NCI-H1694 treated with DMSO at 0.1 percent for 48 hours (cell line): ENCODE measurements around the gene RPLP2.

Experiments used
- DNase-seq: peaks from one replicate; lab custom pipeline; 2025; lab: John Stamatoyannopoulos, UW

Gene RPLP2

GRCh38 chr11:824292-824880 is 14.6 kb downstream of the RPLP2 start:
- no peak for DNase-seq

DNA sequence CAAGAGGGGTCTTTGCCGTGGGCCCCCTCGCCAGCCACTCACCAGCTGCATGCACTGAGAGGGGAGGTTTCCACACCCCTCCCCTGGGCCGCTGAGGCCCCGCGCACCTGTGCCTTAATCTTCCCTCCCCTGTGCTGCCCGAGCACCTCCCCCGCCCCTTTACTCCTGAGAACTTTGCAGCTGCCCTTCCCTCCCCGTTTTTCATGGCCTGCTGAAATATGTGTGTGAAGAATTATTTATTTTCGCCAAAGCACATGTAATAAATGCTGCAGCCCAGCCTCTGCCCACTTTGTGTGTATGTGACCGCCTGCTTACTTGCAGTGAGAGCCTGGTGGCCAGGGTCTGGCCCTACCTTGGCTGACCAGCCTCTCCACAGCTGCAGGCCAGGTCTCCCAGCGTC is 15.2 kb downstream of the RPLP2 start:
- DNase-seq, result no peak

DNA sequence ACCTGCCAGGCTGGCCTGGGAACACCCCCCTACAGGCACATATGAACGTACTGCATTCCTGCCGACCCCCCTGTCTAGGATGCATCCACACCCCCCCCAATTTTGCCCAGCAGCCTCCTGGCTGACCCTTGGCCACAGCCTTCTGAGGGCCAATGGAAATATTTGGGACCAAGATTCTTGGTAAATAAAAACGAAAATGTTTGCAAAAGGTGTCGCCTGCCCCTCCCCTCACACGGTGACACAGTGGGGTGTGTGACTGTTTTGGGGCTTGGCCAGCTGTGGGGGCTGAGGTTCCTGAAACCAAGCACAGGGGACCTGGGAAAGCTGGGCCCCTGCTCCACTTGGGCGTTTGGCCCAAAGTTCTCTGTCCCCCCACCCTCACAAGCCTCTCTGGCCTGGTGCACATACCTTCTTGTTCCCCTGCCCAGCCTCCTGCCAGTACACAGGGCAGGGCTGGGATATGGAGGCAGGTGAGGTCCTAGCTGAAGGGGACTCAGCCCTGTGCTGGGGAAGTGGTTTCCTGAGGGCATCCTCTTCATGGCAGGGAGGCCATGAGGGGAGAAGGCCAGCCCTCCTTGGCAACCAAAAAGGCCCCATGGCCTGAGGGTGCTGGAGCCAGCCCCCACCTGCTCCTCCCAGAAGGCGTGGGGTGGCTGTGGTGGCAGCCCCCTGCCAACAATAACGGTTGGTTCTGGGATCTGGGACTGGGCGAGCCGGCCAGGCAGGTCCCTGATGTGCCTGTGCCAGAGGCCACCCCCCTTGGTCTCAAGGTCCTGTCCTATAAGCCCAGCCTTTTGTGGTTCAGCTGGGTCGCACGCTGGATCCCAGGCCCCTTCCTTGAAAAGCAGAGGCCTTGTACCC is 15.8 kb downstream of the RPLP2 start:
- DNase-seq, result no peak

DNA sequence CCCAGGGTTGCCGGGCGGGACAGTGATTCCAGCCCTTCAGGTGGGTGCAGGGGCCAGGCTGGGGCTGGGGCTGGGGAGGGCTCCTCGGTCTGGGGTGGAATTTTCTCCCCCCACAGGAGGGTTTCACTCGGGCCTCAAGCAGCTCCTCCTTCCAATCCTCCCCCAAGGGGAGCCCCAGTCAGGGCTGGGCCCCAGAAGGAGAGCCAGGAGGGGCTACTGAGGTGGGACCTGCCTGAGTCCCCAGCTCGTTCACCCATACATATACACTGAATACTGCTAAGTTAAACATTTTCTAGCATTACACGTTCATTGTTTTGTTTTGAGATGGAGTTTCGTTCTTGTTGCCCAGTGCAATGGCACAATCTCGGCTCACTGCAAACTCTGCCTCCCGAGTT is 16.5 kb downstream of the RPLP2 start:
- no peak for DNase-seq

DNA sequence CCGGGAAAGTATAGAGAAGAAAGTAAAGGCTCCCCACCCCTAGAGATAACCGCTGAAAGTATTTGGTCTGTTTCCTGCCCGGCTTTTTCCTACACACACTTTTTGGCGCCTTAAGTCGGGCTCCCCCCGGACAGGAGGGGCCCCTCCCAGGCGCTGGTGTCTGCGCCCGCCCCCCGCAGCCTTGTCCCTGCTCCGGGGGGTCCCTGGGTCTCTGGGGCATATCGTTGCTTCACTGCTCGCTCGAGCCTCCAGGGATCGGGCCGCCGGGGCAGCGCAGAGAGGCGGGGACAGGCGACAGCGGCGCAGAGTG is 17.0 kb downstream of the RPLP2 start:
- no peak for DNase-seq

GRCh38 chr11:827146-827896 is 17.6 kb downstream of the RPLP2 start:
- no peak for DNase-seq

DNA sequence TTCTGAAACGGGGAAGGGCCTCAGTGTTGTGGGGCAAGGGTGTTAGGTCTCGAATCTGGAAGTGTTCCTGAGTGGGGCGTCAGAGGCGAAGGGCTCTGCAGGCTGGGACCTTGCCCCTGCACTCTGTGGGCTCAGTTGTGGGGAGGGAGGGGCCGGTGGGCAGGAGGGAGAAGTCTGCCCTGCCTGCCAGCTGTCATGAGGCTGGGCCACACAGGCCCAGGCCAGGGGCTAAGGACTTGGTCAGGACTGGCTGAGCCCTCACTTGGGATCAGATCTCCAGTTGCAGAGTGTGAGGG is 18.1 kb downstream of the RPLP2 start, which contains the start of gene CRACR2B:
Gene CRACR2B (plus strand): TSS at position 23 of the 296 bp plus-strand sequence. CDS start 689 bp downstream, outside the sequence.
- DNase-seq, result no peak

- no peak for DNase-seq
Measured at GRCh38 chr11:828506-829175, 18.9 kb downstream of the RPLP2 start.

DNA sequence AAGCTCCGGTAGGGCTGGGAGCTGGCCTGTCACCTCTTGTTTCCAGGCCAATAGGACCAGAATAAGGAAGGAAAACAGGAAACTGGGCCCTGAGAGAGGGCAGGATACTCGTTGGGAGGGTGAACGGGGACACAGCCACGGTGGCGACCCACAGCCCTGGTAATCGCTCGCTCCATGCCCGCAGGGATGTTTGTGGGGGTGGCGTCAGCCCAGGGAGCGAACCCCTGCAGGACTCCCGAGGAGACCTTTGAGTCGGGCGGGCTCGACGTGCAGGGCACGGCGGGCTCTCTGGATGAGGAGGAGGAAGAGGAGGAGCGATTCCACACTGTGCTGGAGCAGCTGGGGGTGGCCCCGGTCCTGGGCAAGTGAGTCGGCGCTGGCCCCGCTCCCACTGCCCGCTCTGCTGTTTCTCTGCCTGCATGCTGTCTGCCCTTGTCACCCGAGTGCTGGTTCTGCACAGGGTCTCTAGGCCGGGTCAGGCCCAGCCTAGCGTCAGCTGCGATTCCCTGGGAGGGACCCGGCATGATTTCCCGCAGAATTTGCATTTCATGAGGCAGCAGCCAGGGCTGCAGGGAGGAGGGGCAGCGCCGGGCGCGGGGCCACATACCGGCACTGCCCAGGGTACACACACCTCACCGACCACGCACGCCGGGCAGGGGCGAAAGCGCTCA is 19.5 kb downstream of the RPLP2 start:
- DNase-seq, result no peak

- no peak for DNase-seq
Measured at GRCh38 chr11:829847-830294, 20.1 kb downstream of the RPLP2 start.

DNA sequence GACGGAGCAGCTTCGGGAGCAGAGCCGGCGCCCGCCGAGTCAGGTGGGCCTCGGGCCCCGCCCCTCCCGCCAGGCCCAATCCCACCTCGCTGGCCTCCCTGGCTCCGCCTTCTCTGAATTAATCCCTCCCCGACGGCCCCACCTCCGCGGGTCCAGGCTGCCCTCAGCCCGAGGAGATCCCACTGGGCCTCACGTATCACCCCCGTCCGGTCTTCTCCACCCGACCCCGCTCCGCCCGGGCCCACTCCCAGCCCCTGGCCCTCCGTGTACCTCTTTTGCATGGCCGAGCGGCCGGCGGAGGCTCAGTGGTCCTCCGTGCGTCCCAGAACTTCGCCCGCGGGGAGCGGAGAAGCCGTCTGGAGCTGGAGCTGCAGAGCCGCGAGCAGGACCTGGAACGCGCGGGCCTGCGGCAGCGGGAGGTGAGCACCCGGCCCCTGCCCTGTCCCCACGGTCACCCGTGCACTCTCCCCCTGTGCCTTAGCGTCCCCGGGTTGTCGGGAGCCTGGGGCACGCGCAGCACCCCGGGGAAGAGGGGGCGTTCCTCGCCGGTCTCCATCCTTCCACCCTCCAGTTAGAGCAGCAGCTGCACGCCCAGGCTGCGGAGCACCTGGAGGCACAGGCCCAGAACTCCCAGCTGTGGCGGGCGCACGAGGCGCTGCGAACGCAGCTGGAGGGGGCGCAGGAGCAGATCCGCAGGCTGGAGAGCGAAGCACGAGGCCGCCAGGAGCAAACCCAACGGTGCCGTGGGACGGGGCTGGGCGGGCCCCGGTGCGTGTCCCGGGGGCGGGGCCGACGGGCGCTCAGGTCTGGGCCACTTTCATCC is 20.7 kb downstream of the RPLP2 start:
- peak; percentile 50 for DNase-seq

GRCh38 chr11:831118-831864 is 21.5 kb downstream of the RPLP2 start:
- no peak for DNase-seq

DNA sequence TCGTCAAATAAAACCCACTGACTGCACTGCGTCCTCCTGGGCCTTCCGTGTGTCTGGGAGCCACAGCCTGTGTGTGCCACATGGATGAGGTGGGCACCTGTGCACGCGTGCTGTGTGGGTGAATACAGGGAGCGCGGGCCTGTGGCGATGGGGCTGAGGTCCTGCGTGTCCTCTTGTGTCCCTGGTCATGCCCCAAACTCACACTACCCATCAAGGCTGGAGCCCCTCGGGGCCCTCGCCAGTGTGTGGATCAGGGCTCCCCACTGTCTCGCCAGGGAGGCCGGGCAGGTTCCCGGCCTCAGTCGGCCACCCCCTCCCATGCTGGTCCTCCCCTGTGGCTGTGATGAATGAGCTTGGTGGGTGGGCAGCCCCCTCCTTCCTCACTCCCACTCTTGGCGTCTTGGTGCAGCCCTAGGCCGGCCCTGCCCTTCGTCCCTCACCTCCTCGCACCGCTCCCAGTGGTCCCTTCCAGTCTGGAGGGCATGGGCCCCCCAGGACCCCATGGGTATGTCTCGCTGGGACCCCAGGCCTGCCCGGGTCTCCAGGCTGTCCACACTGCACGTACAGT is 22.3 kb downstream of the RPLP2 start:
- DNase-seq, result no peak

DNA sequence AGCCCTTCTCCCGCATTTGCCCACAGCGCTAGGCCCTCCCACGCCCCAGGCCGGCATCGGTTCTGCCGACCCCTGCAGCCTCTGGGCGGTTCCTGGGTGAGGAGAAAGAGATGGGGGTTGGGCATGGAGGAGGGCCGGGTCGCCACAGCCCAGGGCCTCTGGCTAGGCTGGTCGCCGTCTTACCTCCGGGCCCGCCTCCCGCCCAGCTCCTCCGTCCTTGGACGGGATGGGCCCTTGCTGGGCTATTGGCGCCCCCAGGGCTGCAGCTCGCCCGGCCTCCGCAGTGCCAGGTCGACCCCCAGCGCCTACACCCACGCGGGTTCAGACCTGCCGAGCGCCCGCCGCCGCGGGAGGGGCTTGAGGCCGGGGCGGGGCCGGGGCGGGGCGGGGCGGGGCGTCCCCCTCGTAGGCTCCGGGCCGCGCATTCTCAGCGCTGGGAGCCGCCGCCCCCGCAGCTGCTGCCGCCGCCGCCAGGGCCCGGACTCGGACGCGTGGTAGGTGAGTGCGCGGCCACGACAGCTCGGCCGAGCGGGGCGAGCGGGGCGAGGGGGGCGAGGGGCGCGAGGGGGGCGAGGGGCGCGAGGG is 22.9 kb downstream of the RPLP2 start, which contains the start of gene CD151:
Gene CD151 (plus strand): TSS at position 424 of the 585 bp plus-strand sequence. CDS start 3,118 bp downstream, outside the sequence.
- peak; percentile 28 for DNase-seq

DNA sequence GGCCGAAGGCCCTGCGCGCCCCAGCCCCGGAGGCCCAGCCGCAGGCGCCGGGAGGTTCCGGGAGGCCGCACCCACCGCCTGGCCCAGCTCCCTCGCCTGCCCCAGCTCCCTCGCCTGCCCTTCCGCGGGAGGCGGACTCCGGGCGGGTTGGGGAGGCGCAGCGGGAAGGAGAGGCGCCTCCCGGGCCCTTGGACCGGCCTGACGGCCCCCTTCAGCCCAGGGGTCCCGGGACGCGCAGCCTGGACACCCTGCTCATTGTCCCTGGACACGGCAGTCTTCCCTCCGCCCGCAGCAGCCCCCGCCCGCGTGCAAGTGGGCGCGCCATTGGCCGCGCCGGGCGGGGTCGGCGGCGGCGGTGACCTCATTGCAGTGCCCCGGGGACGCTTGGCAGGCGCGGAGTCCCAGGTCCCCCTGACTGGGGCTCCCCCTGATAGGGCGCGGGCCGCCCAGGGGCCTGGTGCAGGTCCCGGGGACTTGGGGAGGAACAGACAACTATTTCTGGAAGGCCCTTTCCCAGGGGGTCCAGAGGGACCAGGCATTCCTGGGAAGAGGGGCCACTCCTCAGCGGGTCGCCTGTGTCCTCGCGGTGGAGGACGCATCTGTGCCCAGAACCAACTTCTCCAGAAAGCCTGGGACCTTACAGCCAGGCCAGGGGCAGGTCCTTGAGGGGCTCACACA is 23.5 kb downstream of the RPLP2 start:
- DNase-seq, result no peak

GRCh38 chr11:833849-834311 is 24.1 kb downstream of the RPLP2 start:
- DNase-seq, result no peak

GRCh38 chr11:834371-835316 is 24.9 kb downstream of the RPLP2 start:
- no peak for DNase-seq

GRCh38 chr11:836274-836673 is 26.5 kb downstream of the RPLP2 start:
- no peak for DNase-seq
